Measurements from ENCODE around the gene TMEM266. TPM values are rescaled to one million over a fixed set of nuclear protein-coding genes. Genes with fewer than 3 reads are reported as not detected.

Gene TMEM266
- total RNA-seq, 1 experiment from 2014 or later, result 0.47 TPM

- no peak for DNase-seq (ENCODE audit: low read depth)
- in situ Hi-C loops (cut with HindIII; ENCODE audit: low pct_unique_long_range_greater_than_20kb, low sequenced_read_pairs), result no loop called here
Measured at GRCh38 chr15:76245072-76245610, 185.4 kb downstream of the TMEM266 start.

GRCh38 chr15:76251717-76252116, 191.9 kb downstream of the TMEM266 start:
- no peak for DNase-seq (ENCODE audit: low read depth)
- in situ Hi-C loops (cut with HindIII; ENCODE audit: low pct_unique_long_range_greater_than_20kb, low sequenced_read_pairs), result no loop called here

GRCh38 chr15:76252249-76252648, 192.5 kb downstream of the TMEM266 start:
- no peak for DNase-seq (ENCODE audit: low read depth)
- in situ Hi-C loops (cut with HindIII; ENCODE audit: low pct_unique_long_range_greater_than_20kb, low sequenced_read_pairs), result no loop called here

DNA sequence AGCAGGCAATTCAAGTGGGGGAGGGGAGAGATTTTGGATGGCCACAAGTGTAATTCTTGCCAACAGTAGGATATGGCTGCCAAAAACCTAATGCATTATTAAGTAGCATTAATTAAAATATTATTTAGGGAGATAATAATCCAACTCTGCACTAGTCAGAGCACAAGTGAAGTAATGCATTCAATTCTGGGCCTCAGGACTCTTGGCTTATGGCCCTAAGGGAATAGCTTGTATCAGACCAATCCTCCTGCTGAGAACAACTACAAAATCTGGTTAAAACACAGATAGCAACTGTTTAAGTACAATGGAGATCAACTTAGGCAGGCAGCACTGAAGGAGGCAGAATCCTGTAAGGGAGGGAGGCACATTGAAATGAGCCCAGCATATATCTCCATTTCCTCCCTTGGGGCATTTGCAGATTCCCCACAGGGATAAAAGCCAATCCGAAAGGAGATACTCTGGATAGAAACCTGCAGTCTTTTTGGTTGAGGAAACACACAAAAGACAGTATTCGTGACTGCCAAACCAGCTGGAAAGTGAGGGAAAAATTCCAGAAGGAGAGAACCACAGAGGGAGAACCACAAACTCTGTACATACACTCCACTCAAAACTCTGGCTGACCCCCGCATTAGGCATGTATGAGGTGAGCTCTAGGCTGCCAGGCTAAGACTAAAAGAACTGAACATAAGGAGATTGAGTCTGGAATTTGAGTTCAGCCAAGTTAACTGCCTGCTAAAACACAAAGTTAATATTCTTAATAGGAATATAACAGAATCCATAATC, 194.1 kb downstream of the TMEM266 start:
- DNase-seq (ENCODE audit: low read depth), result no peak

More for the DNA sequence above, 194.1 kb downstream of the TMEM266 start:
- in situ Hi-C loops (cut with HindIII; ENCODE audit: low pct_unique_long_range_greater_than_20kb, low sequenced_read_pairs), result no loop called here

Other genes starting within 250 kb of the TMEM266 start
- 33.7 TPM in 2 replicates for gene UBE2Q2, start 216.5 kb upstream of the TMEM266 start, total RNA-seq (2014; rRNA removed; shearing (Covaris generic); ENCODE audit: low replicate concordance)
- 43.0 and 86.0 TPM in 2 replicates for gene FBXO22, start 156.1 kb upstream of the TMEM266 start, total RNA-seq (2014; rRNA removed; shearing (Covaris generic); ENCODE audit: low replicate concordance)
- 3.3 TPM in 1 of 2 replicates, not detected in the other for gene NRG4, start 47.6 kb upstream of the TMEM266 start, total RNA-seq (2014; rRNA removed; shearing (Covaris generic); ENCODE audit: low replicate concordance)